HG03175 (cell line): ENCODE results near the gene BSX.

ENCODE experiments used
- ATAC-seq: cut with Tn5 transposase; IDR thresholded peaks from one replicate; pipeline ENCODE4 v1.9.1; 2021; ENCODE audit warnings: mild to moderate bottlenecking, moderate library complexity; ENCODE audit not compliant: unreplicated experiment

BSX gene

GRCh38 chr11:122963961-122964360, 17.7 kb downstream of the BSX start:
- no peak for ATAC-seq

DNA sequence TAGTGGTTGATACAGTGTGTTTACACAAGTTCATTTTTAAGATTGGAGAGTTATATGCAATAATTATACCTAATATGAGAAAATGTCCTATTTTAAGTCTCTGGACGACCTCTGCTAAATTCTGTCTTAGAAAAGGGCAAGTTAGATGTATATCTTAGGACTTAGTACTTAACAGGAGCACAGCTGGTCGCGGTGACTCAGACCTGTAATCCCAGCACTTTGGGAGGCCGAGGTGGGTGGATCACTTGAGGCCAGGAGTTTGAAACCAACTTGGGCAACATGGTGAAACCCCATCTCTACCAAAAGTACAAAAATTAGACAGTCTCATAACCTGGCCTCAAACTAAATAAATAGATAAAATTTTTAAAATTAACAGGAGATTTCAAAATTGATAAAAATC, 27.2 kb downstream of the BSX start:
- no peak for ATAC-seq

DNA sequence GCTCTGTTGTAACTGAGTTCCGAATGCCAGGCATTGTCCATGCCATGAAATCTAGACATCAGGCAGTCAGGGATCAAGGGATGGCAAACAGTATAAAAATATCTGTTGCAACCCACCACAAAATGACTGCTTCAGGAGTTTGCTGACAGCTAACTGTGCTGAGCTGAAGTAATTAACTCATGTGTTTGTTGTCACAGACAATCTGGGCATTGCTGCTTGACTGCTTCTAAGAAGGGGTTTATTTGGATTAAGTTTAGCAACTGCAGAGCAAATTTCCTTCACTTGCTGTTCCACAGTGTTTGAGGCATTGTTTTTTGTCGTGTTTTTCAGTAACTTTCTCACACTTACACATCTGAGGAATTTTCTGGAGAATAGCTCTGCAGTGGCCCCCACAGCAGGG, 30.4 kb downstream of the BSX start:
- ATAC-seq, result no peak

DNA sequence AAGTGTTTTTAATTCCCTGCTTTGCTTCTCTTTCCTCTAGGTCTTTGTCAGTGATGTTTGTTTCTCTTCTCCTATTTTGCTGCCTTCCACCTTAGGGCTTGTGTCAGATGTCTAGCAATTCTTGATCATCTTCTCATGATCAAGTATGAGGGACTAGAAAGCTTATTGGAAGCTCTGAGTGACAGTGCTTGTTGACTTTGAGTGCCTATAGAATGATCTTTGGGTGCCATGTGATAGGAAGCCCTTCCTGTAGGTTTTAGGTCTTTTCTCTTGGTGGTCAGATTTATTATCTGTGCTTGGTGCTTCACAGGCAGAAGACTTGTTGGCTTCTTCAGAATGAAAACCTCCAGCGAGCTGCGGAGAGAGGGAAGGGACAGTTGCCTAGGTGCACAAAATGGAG, 43.1 kb downstream of the BSX start:
- ATAC-seq, result no peak

- ATAC-seq, result no peak
Observed at GRCh38 chr11:122937983-122938382, 43.7 kb downstream of the BSX start.

- no peak for ATAC-seq
Observed at GRCh38 chr11:122933416-122933815, 48.2 kb downstream of the BSX start.

- ATAC-seq, result no peak
Observed at GRCh38 chr11:122931510-122931909, 50.1 kb downstream of the BSX start.
